ENCODE results near the gene RAI14.

- TF ChIP-seq, protein P1, sequence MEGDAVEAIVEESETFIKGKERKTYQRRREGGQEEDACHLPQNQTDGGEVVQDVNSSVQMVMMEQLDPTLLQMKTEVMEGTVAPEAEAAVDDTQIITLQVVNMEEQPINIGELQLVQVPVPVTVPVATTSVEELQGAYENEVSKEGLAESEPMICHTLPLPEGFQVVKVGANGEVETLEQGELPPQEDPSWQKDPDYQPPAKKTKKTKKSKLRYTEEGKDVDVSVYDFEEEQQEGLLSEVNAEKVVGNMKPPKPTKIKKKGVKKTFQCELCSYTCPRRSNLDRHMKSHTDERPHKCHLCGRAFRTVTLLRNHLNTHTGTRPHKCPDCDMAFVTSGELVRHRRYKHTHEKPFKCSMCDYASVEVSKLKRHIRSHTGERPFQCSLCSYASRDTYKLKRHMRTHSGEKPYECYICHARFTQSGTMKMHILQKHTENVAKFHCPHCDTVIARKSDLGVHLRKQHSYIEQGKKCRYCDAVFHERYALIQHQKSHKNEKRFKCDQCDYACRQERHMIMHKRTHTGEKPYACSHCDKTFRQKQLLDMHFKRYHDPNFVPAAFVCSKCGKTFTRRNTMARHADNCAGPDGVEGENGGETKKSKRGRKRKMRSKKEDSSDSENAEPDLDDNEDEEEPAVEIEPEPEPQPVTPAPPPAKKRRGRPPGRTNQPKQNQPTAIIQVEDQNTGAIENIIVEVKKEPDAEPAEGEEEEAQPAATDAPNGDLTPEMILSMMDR (IDR thresholded peaks at IDR 0.05; ENCODE audit: extremely low read depth in 1 of 2, insufficient read depth in 1 of 2, low read depth in 1 of 2, low read length in 2 of 2) = no peak
- TF ChIP-seq EZH2 (IDR thresholded peaks at IDR 0.05; ENCODE audit: borderline replicate concordance, low read depth, low read length, severe bottlenecking) = no peak
- TF ChIP-seq MAX (IDR thresholded peaks at IDR 0.05; ENCODE audit: insufficient read depth, insufficient read length) = no peak
- no peak for TF ChIP-seq POLR2AphosphoS5 (IDR thresholded peaks at IDR 0.05; ENCODE audit: insufficient read depth, low read depth, low read length)
- TF ChIP-seq POLR2A (IDR thresholded peaks at IDR 0.05; ENCODE audit: low read depth, low read length) = no peak
These were observed 94.1 kb downstream of the RAI14 start for GRCh38 chr5:34750206-34750605.

All from endothelial cell of umbilical vein (primary cell).